Fibroblast of pulmonary artery (primary cell): ENCODE measurements around the gene BHMT.

ENCODE experiments used
- DNase-seq: peaks from one replicate; pipeline ENCODE4 v3.0.0-alpha.2; 2010; ENCODE audit warnings: low read depth
- H3K4me3 ChIP-seq: replicated peaks from 2 replicates; pipeline ENCODE4 v1.5.1; 2011; ENCODE audit warnings: low read depth, mild to moderate bottlenecking, control low read depth, low read length, moderate library complexity
- TF ChIP-seq, protein P1 (sequence below): IDR thresholded peaks from 2 replicates; pipeline ENCODE4 v1.5.1; 2011; ENCODE audit warnings: mild to moderate bottlenecking, control low read depth, low read length, inconsistent platforms; ENCODE audit errors: missing control alignments

BHMT gene

DNA sequence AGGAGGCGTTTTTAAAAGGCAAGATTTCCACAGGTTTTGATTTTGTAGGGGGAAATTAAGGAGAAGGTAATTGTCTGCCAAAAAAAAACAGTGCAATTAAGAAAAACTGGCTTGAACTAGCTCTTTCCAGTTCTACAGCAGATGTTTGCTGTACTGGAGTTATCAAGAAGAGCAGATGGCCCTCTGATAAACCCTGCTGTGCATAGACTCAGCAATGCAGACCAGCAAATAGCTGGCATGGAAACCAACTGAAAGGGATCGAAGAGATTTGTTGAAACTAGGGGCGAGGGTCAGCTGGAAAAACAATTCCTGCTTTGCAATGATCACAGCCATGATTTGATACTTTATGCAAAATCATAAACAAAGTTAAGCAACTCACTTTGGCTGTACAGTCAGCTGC, 17.8 kb upstream of the BHMT start:
- TF ChIP-seq, protein P1, sequence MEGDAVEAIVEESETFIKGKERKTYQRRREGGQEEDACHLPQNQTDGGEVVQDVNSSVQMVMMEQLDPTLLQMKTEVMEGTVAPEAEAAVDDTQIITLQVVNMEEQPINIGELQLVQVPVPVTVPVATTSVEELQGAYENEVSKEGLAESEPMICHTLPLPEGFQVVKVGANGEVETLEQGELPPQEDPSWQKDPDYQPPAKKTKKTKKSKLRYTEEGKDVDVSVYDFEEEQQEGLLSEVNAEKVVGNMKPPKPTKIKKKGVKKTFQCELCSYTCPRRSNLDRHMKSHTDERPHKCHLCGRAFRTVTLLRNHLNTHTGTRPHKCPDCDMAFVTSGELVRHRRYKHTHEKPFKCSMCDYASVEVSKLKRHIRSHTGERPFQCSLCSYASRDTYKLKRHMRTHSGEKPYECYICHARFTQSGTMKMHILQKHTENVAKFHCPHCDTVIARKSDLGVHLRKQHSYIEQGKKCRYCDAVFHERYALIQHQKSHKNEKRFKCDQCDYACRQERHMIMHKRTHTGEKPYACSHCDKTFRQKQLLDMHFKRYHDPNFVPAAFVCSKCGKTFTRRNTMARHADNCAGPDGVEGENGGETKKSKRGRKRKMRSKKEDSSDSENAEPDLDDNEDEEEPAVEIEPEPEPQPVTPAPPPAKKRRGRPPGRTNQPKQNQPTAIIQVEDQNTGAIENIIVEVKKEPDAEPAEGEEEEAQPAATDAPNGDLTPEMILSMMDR = no peak
- DNase-seq = no peak
- no peak overlapping the region for H3K4me3 ChIP-seq

DNA sequence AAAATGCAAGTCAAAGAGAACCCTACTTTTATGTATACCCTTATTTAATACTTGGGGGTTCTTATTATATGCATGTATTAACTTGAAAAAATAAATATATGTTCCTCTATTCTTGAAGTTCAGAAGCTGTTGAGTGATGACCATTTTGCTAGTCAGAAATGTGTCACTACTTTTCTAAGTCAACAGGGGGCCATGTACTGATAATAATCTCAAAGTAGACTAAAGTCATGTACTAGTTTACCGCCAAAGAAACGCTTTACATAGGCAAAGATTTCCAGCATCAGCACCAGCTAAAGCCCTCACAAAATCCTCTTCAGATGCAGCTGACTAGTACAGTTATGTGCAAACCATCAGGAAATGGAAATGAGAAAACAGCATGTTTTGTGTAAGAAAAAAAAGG, 5.7 kb upstream of the BHMT start:
- TF ChIP-seq, protein P1 = no peak
- DNase-seq = no peak

GRCh38 chr5:79107020-79107796, 4.4 kb upstream of the BHMT start:
- H3K4me3 ChIP-seq = no peak overlapping the region
- peak; percentile 4 for DNase-seq
- TF ChIP-seq, protein P1 = no peak

More for the DNA sequence above, 5.7 kb upstream of the BHMT start:
- H3K4me3 ChIP-seq = no peak overlapping the region

DNA sequence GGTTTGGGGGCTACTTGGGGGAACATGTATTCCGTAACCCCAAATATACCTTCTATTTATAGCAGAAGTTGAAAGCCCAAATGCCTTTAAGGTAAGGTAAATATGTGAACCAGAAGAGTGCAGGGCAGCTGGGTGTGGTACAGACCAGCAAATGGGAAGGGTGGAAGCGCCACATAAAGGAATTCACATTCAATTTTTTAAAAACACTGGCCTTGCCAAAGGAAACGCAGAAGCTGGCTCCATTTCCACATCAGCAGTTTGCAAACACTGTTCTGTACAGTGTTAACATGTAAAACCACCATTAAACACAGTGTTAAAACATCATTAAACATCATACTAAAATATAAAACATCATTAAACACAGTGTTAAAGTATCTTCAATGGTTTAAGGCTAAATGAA, 3.5 kb upstream of the BHMT start:
- TF ChIP-seq, protein P1 = no peak
- no peak overlapping the region for H3K4me3 ChIP-seq
- DNase-seq = no peak

GRCh38 chr5:79108792-79109191, 2.8 kb upstream of the BHMT start:
- TF ChIP-seq, protein P1 = no peak
- DNase-seq = no peak
- no peak overlapping the region for H3K4me3 ChIP-seq

DNA sequence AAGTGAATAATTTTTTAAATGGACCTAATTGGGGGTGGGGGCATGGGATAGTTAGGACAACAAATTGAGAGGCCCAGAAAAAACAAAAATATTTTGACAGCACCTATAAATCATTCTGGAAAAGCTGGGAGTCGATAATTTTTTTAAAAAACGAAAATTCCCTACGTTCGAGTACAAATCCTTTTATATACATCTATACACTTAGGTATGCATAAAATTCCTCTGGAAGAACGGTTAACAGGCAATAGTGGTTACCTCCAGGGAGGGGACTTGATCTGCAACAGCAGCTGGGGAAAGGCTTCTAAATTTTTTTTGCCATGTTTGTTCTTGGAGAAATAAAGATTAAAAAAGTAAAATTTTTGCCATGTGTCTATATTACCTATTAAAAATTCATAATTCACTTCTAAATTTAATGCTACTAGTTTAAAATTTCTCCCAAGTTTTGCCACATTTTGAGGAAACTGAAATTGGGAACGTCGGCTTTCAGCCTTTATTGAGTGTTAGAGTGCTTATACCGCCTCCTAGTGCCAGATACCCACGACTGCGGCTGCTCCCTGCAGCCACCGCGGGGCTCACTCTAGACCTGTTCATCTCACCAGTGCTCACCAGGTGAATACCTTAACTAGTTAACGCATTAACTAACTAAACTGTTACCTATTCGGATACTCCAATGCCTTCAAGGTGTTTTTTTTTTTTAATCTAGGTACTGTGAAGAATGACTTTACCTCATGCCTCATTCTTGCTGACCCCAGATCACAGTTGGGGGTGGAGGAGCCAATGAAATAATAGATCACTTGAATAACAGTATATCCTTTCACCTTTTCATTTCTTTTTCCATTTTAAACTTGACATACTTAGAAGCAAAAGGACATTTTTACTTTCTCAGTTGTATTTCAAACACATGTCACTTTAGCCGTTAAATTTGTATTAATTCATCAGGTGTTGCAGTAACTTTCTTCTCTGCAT, 1.8 kb upstream of the BHMT start:
- no peak for DNase-seq
- TF ChIP-seq, protein P1 = peak; percentile 27

More for the DNA sequence above, 1.8 kb upstream of the BHMT start:
- H3K4me3 ChIP-seq = no peak overlapping the region
